Left kidney (tissue), 2 donors: ENCODE results near the gene SLC35G6. TPM values are rescaled to one million over a fixed set of nuclear protein-coding genes. Genes with fewer than 3 reads are reported as not detected.

Source experiments
- DNase-seq: peaks from one replicate; pipeline ENCODE4 v3.0.0-alpha.2; 2013
- polyA plus RNA-seq: library from polyadenylated mRNA; unstranded; fragments of 120-200 nt; gene quantifications from one replicate; pipeline ENCODE4 v1.2.1, GENCODE V29; 2013; ENCODE audit not compliant: insufficient read length

SLC35G6 gene
- polyA plus RNA-seq, 1 donor, result 0.45 TPM

GRCh38 chr17:7508145-7508544 lies 26.9 kb downstream of the SLC35G6 start:
- DNase-seq, result no peak

DNA sequence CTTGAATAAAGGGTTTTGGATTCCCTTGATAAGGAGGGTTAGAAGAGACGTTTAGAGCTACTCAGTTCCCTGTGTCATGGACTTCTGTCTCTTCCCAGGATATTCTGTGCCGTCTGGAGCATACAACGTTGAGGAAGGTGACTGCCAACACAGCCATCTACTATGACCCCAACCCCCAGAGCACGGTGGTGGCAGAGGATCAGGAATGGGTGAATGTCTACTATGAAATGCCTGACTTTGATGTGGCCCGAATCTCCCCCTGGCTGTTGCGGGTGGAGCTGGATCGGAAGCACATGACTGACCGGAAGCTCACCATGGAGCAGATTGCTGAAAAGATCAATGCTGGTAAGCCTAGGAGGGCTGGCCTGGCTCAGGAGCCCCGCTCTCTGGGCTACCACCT lies 27.6 kb downstream of the SLC35G6 start:
- DNase-seq, result no peak

DNA sequence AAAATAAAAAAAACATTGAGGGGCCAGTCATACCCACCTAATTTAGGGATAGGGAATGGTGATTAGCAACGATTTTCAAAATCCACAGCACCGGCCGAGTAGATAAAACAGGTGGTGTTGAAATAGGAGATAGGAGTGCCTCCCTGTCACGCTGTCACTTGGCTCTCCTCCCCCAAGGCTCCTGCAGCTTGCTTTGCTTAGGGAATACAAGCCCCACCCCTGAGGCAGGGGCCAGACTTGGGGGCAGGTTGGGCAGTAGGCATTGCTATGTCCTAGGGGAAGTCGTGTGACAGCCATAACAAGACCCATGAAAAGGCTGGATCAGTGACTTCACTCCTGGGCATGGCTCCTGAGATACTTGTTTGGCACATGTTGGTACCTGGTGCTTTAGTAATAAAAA lies 28.7 kb downstream of the SLC35G6 start:
- DNase-seq, result no peak

DNA sequence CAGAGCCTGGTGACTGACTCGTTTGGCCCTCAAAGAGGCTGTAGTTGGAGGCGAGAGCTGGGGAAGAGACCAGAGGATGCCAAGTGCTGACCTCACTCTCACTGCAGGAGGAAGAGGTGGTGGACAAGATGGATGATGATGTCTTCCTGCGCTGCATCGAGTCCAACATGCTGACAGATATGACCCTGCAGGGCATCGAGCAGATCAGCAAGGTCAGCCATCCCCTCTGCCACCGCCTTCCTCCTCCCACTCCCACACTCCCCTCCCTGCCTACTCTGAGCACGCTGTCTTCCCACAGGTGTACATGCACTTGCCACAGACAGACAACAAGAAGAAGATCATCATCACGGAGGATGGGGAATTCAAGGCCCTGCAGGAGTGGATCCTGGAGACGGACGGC lies 29.9 kb downstream of the SLC35G6 start:
- DNase-seq, result no peak

GRCh38 chr17:7512105-7512504 lies 30.9 kb downstream of the SLC35G6 start:
- DNase-seq, result no peak

DNA sequence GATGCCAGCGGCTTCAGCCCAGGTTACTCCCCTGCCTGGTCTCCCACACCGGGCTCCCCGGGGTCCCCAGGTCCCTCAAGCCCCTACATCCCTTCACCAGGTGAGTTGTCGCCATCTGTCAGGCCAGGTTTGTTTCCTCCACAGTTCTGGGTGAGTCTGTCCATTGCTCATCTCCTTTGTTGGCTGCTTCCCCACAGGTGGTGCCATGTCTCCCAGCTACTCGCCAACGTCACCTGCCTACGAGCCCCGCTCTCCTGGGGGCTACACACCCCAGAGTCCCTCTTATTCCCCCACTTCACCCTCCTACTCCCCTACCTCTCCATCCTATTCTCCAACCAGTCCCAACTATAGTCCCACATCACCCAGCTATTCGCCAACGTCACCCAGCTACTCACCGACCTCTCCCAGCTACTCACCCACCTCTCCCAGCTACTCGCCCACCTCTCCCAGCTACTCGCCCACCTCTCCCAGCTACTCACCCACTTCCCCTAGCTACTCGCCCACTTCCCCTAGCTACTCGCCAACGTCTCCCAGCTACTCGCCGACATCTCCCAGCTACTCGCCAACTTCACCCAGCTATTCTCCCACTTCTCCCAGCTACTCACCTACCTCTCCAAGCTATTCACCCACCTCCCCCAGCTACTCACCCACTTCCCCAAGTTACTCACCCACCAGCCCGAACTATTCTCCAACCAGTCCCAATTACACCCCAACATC lies 31.7 kb downstream of the SLC35G6 start:
- no peak for DNase-seq

DNA sequence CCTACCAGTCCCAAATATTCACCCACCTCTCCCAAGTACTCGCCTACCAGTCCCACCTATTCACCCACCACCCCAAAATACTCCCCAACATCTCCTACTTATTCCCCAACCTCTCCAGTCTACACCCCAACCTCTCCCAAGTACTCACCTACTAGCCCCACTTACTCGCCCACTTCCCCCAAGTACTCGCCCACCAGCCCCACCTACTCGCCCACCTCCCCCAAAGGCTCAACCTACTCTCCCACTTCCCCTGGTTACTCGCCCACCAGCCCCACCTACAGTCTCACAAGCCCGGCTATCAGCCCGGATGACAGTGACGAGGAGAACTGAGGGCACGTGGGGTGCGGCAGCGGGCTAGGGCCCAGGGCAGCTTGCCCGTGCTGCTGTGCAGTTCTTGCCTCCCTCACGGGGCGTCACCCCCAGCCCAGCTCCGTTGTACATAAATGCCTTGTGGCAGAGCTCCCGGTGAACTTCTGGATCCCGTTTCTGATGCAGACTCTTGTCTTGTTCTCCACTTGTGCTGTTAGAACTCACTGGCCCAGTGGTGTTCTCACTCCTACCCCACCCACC lies 32.7 kb downstream of the SLC35G6 start:
- no peak for DNase-seq

- DNase-seq, result no peak
These were observed 34.8 kb downstream of the SLC35G6 start for GRCh38 chr17:7515911-7516610.

GRCh38 chr17:7523033-7523432 lies 41.8 kb downstream of the SLC35G6 start:
- no peak for DNase-seq

GRCh38 chr17:7528842-7529241 lies 47.6 kb downstream of the SLC35G6 start:
- DNase-seq, result no peak

DNA sequence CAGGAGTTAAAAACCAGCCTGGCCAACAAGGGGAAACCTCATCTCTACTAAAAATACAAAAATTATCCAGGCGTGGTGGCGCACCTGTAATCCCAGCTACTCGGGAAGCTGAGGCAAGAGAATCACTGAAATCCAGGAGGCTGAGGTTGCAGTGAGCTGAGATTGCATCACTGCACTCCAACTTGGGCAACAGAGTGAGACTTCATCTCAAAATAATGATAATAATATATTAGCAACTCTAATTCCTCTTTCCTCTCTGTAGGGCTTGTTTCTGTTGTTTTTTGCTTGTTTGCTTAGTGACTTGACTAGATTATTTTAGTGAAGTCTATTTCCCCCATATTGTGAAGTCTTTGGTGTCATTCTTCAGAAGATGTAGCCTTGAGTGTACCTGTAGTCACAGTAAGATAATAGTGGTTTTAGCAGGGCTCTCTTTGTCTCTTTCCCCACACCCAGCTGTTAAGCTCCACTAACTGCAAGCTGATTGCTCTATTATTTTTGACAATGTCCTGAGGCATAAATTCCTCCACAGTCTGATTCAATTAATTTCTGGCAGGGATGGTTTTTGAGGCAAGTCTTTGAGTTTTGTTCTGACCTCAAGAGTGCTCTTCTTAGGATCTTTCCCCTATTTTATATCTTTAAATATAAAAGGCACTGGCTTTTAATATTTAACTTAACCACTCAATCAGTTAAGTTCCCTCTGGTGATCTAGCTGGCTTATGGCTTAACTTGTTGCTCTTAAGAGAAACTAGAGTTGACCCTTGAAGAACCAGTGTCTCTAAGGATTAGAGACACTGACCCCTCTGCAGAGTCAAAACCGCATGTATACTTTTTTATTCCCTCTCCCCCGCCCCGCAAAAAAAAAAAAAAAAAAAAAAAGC lies 49.0 kb downstream of the SLC35G6 start:
- DNase-seq, result no peak

Other genes with a start within 250 kb of the SLC35G6 start
- gene DVL2, start 246.9 kb upstream of the SLC35G6 start, polyA plus RNA-seq, result 52.5 TPM
- 52.8 TPM for gene PHF23, start 242.0 kb upstream of the SLC35G6 start, polyA plus RNA-seq
- 390 TPM for gene GABARAP, start 239.0 kb upstream of the SLC35G6 start, polyA plus RNA-seq
- gene CTDNEP1, start 229.7 kb upstream of the SLC35G6 start, polyA plus RNA-seq, result 150 TPM
- 54.9 TPM for gene ELP5, start 229.2 kb upstream of the SLC35G6 start, polyA plus RNA-seq
- gene CLDN7, start 219.0 kb upstream of the SLC35G6 start, polyA plus RNA-seq, result 36.6 TPM
- 2.2 TPM for gene SLC2A4, start 199.7 kb upstream of the SLC35G6 start, polyA plus RNA-seq
- gene YBX2, start 186.8 kb upstream of the SLC35G6 start, polyA plus RNA-seq, result 4.1 TPM
- 284 TPM for gene EIF5A, start 173.8 kb upstream of the SLC35G6 start, polyA plus RNA-seq
- 96.6 TPM for gene GPS2, start 166.1 kb upstream of the SLC35G6 start, polyA plus RNA-seq
- gene NEURL4, start 152.1 kb upstream of the SLC35G6 start, polyA plus RNA-seq, result 34.5 TPM
- 6.3 TPM for gene ACAP1, start 144.9 kb upstream of the SLC35G6 start, polyA plus RNA-seq
- gene KCTD11, start 129.3 kb upstream of the SLC35G6 start, polyA plus RNA-seq, result 10.3 TPM
- not detected for gene TMEM95, start 126.3 kb upstream of the SLC35G6 start, polyA plus RNA-seq
- 5.5 TPM for gene TNK1, start 100.4 kb upstream of the SLC35G6 start, polyA plus RNA-seq
- gene PLSCR3, start 86.9 kb upstream of the SLC35G6 start, polyA plus RNA-seq, result 27.8 TPM
- gene TMEM256, start 77.3 kb upstream of the SLC35G6 start, polyA plus RNA-seq, result 74.9 TPM
- gene NLGN2, start 73.6 kb upstream of the SLC35G6 start, polyA plus RNA-seq, result 28.1 TPM
- gene SPEM1, start 61.1 kb upstream of the SLC35G6 start, polyA plus RNA-seq, result not detected
- not detected for gene SPEM2, start 55.8 kb upstream of the SLC35G6 start, polyA plus RNA-seq
- gene SPEM3, start 52.6 kb upstream of the SLC35G6 start, polyA plus RNA-seq, result not detected
- gene TMEM102, start 46.0 kb upstream of the SLC35G6 start, polyA plus RNA-seq, result 4.4 TPM
- 6.1 TPM for gene FGF11, start 41.9 kb upstream of the SLC35G6 start, polyA plus RNA-seq
- gene CHRNB1, start 36.4 kb upstream of the SLC35G6 start, polyA plus RNA-seq, result 10.5 TPM
- gene ZBTB4, start 1.8 kb upstream of the SLC35G6 start, polyA plus RNA-seq, result 39.3 TPM
- gene POLR2A, start 2.9 kb downstream of the SLC35G6 start, polyA plus RNA-seq, result 141 TPM
- 17.7 TPM for gene TNFSF12, start 67.6 kb downstream of the SLC35G6 start, polyA plus RNA-seq
- 13.2 TPM for gene TNFSF13, start 77.3 kb downstream of the SLC35G6 start, polyA plus RNA-seq
- gene SENP3, start 80.5 kb downstream of the SLC35G6 start, polyA plus RNA-seq, result 90.9 TPM
- 56.8 TPM for gene CD68, start 98.2 kb downstream of the SLC35G6 start, polyA plus RNA-seq
- 119 TPM for gene MPDU1, start 102.4 kb downstream of the SLC35G6 start, polyA plus RNA-seq
- 3.0 TPM for gene SOX15, start 108.6 kb downstream of the SLC35G6 start, polyA plus RNA-seq
- gene FXR2, start 133.5 kb downstream of the SLC35G6 start, polyA plus RNA-seq, result 54.8 TPM
- 136 TPM for gene SAT2, start 146.4 kb downstream of the SLC35G6 start, polyA plus RNA-seq
- 2.8 TPM for gene SHBG, start 148.7 kb downstream of the SLC35G6 start, polyA plus RNA-seq
- gene ATP1B2, start 169.5 kb downstream of the SLC35G6 start, polyA plus RNA-seq, result 20.5 TPM
- gene TP53, start 206.0 kb downstream of the SLC35G6 start, polyA plus RNA-seq, result 76.3 TPM
- gene WRAP53, start 207.0 kb downstream of the SLC35G6 start, polyA plus RNA-seq, result 13.1 TPM
- 21.3 TPM for gene EFNB3, start 223.8 kb downstream of the SLC35G6 start, polyA plus RNA-seq
- 0.52 TPM for gene DNAH2, start 236.3 kb downstream of the SLC35G6 start, polyA plus RNA-seq